BJ (cell line): Measurements from ENCODE around the gene PODNL1. TPM values are rescaled to one million over a fixed set of nuclear protein-coding genes. Genes with fewer than 3 reads are reported as not detected.

Source experiments
- CTCF ChIA-PET: fragments of 350-600 bp; formaldehyde crosslinking; extraction: SDS; loops from one replicate; lab custom pipeline; 2021; ENCODE audit warnings: antibody characterized with exemption, inconsistent platforms; lab: Yijun Ruan, JAX
- POLR2A ChIA-PET: fragments of 300-600 bp; sonication (Branson Sonifier 250); formaldehyde crosslinking; extraction: SDS; loops from one replicate; lab custom pipeline; 2021; ENCODE audit warnings: antibody characterized with exemption; lab: Charles Lee
- DNase-seq: peaks from one replicate; pipeline ENCODE4 v3.0.0-alpha.2; 2011; ENCODE audit warnings: low read depth
- H3K27me3 ChIP-seq: 2 replicates; pipeline ENCODE4 v1.6.0; 2011; ENCODE audit warnings: low read length; ENCODE audit not compliant: control insufficient read depth, insufficient read depth
- H3K36me3 ChIP-seq: 2 replicates; pipeline ENCODE4 v1.5.1; 2011; ENCODE audit warnings: low read length; ENCODE audit not compliant: control insufficient read depth, insufficient read depth
- H3K4me3 ChIP-seq: 2 replicates; pipeline ENCODE4 v1.5.1; 2011; ENCODE audit warnings: low read depth, mild to moderate bottlenecking, control low read depth, low read length
- CTCF ChIP-seq: IDR thresholded peaks from 2 replicates; pipeline ENCODE4 v1.5.1; 2011; ENCODE audit warnings: low read depth, mild to moderate bottlenecking, control low read depth, inconsistent platforms, low read length, moderate library complexity; ENCODE audit not compliant: insufficient read depth
- polyA plus RNA-seq: library from polyadenylated mRNA; depleted of rRNA; stranded (reverse); fragments of >200 nt; gene quantifications from 2 replicates; pipeline ENCODE4 v1.2.3, GENCODE V29; 2011

The PODNL1 gene
- polyA plus RNA-seq, 1 experiment: 18.6 TPM

- TF ChIP-seq CTCF: no peak
- no peaks in the 10 kb centered on the region for H3K27me3 ChIP-seq
- ChIA-PET CTCF (interaction anchor here (1.0 to 1.2 kb wide), 3 partner anchors 17 to 65 kb away, joined by 3 to 4 read pairs (median 3); no protein-coding TSS in a partner anchor), POLR2A (no interaction called here)
- peaks cover 9% of the 10 kb centered on the region for H3K36me3 ChIP-seq
- H3K4me3 ChIP-seq: peak overlapping the region; percentile 16
- no peak for DNase-seq
Measured at GRCh38 chr19:13978351-13979243, 40.4 kb upstream of the PODNL1 start.

DNA sequence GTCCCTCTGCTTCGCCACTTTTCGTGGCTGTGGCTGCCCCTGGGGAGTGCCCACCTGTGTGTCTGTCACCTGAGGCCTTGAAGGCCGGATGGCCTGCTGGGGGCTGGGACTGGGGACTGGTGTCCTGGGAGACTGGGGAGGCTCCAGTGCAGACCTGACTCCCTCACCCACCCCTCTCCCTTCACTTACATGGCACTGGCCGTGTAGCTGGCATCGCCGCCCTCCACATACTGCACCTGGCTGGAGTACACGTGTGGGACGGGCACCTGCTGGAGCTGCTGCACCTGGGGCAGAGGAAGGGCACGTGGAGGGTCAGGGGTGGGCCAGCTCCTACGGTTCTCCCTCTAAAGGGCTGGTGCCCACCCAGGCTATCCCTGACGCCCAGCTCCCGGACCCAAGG, 39.6 kb upstream of the PODNL1 start:
- POLR2A ChIA-PET: no interaction called here
- no peak for DNase-seq
- H3K4me3 ChIP-seq: no peak overlapping the region
- TF ChIP-seq CTCF: no peak
- CTCF ChIA-PET: interaction anchor here (0.5 to 1.2 kb wide), 3 partner anchors 16 to 504 kb away, joined by 3 read pairs; no protein-coding TSS in a partner anchor
- H3K27me3 ChIP-seq: no peaks in the 10 kb centered on the region
- peaks cover 10% of the 10 kb centered on the region for H3K36me3 ChIP-seq

- ChIA-PET POLR2A (no interaction called here), CTCF (no interaction called here)
- TF ChIP-seq CTCF: no peak
- H3K4me3 ChIP-seq: no peak overlapping the region
- H3K27me3 ChIP-seq: no peaks in the 10 kb centered on the region
- DNase-seq: no peak
- H3K36me3 ChIP-seq: peaks cover 6% of the 10 kb centered on the region
Measured at GRCh38 chr19:13976446-13976845, 38.2 kb upstream of the PODNL1 start.

GRCh38 chr19:13975870-13976269, 37.7 kb upstream of the PODNL1 start:
- CTCF ChIA-PET: no interaction called here
- POLR2A ChIA-PET: no interaction called here

More at GRCh38 chr19:13975870-13976269, 37.7 kb upstream of the PODNL1 start:
- H3K36me3 ChIP-seq: peaks cover 6% of the 10 kb centered on the region
- H3K4me3 ChIP-seq: no peak overlapping the region
- no peak for DNase-seq
- H3K27me3 ChIP-seq: no peaks in the 10 kb centered on the region
- no peak for TF ChIP-seq CTCF
